Epithelial cell of proximal tubule (primary cell): ENCODE data around the gene OR10H4. TPM values are rescaled to one million over a fixed set of nuclear protein-coding genes. Genes with fewer than 3 reads are reported as not detected.
"Not testable (repeated sequence)": the region's sequence is repeated elsewhere in the genome, so short reads cannot be mapped to it uniquely, and the experiment has no call there.

Source experiments
- DNase-seq: peaks from one replicate; pipeline ENCODE4 v3.0.0-alpha.2; 2011; ENCODE audit warnings: low read depth
- H3K4me3 ChIP-seq: 2 replicates; pipeline ENCODE4 v1.5.1; 2011; ENCODE audit warnings: low read depth, mild to moderate bottlenecking, low read length
- CTCF ChIP-seq: conservative IDR thresholded peaks from 2 replicates; pipeline ENCODE4 v1.5.1; 2012; ENCODE audit warnings: low read depth, mild to moderate bottlenecking, low read length
- total RNA-seq: library from RNA; depleted of rRNA; stranded (reverse); fragments of >200 nt; gene quantifications from 2 replicates; pipeline ENCODE4 v1.2.3, GENCODE V29; 2015

The OR10H4 gene
- total RNA-seq, 1 donor from 2014 or later: not detected

- no peak for TF ChIP-seq CTCF
- DNase-seq: no peak
- H3K4me3 ChIP-seq: no peak overlapping the region
Observed at GRCh38 chr19:15928321-15928720, 20.5 kb upstream of the OR10H4 start.

- H3K4me3 ChIP-seq: peak overlapping the region; percentile 38
- DNase-seq: not testable (repeated sequence)
Observed at GRCh38 chr19:15933761-15934331, 15.0 kb upstream of the OR10H4 start.

DNA sequence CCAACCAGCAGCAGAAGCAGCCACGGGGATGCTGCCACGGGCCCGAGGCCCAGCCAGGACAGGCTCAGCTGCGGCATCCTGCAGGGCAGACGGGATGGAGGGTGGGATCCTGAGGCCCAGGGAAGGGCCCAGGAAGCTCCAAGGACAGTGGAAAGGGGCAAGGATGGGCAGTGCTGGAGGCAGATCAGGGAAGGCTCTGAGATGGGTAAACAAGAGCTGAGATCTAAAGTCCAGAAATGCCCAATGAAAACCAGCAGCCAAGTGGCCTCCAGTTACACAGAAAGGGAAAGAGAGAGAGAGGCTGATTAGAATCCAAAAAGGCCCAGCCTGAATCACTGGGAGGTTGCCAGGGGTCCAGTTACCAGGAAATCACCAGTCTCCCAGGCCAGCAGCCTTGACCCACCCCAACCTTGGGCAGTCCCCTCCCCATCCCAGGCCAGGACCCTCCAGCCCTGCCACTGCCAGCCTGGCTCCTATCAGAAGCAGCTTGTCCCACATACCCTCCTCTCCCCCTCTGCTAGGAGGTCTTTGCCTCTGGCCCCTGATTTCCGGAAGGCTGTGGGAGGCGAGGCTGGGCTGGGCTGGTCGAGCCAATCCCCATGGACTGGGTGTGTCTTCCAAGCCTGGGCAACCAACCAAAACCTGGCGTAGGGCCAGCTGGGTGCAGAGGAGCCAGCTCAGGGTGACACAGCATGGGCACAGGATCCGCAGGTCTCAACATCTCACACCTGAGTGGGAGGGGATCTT lies 14.3 kb upstream of the OR10H4 start, which contains the start of gene CYP4F11:
Gene CYP4F11 (minus strand): TSS at position 198 of the 747 bp plus-strand sequence. CDS start 121 bp downstream, at position 77.
- peak within 1 kb of the TSS; percentile 38 for H3K4me3 ChIP-seq
- peak; percentile 30 for DNase-seq

GRCh38 chr19:15935167-15935702 lies 13.6 kb upstream of the OR10H4 start:
- DNase-seq: peak; percentile 1
- no peak overlapping the region for H3K4me3 ChIP-seq
- no peak for TF ChIP-seq CTCF

More for the DNA sequence above, 14.3 kb upstream of the OR10H4 start, which contains the start of gene CYP4F11:
- no peak for TF ChIP-seq CTCF

GRCh38 chr19:15936173-15936572 lies 12.6 kb upstream of the OR10H4 start:
- no peak overlapping the region for H3K4me3 ChIP-seq
- no peak for DNase-seq
- TF ChIP-seq CTCF: no peak

DNA sequence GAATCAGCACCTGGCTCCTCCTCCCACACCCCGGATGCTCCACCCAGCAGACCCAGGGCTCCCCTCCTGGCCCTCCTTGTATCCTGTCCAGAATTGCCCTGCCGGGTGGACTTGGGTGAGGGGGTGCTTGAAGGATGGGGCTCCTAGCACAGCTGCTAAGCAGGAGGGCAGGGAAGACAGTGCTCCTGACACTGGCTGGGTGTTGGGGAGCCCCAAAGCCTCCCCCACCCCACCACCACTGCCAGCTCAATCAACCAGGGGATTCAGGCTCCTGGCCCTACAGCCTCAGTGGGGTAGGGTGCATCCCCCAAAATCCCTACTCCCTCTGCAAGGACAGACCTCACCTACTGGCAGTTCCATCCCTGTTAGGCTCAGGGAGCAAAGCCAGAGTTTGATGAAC lies 11.9 kb upstream of the OR10H4 start:
- H3K4me3 ChIP-seq: no peak overlapping the region
- no peak for TF ChIP-seq CTCF
- DNase-seq: no peak

GRCh38 chr19:15937771-15938170 lies 11.0 kb upstream of the OR10H4 start:
- no peak for TF ChIP-seq CTCF
- no peak for DNase-seq
- no peak overlapping the region for H3K4me3 ChIP-seq
